ENCODE data around the gene ART5. TPM values are rescaled to one million over a fixed set of nuclear protein-coding genes. Genes with fewer than 3 reads are reported as not detected.
A peak's percentile ranks its signal among the peaks of the same experiment; 100 is the strongest.

ART5 gene
- total and polyA plus RNA-seq, 9 of the 15 experiments (the other 6 are each of a cell fraction or from before 2014, with no cell fraction given): 0.08 to 0.59 (median 0.33) TPM

DNA sequence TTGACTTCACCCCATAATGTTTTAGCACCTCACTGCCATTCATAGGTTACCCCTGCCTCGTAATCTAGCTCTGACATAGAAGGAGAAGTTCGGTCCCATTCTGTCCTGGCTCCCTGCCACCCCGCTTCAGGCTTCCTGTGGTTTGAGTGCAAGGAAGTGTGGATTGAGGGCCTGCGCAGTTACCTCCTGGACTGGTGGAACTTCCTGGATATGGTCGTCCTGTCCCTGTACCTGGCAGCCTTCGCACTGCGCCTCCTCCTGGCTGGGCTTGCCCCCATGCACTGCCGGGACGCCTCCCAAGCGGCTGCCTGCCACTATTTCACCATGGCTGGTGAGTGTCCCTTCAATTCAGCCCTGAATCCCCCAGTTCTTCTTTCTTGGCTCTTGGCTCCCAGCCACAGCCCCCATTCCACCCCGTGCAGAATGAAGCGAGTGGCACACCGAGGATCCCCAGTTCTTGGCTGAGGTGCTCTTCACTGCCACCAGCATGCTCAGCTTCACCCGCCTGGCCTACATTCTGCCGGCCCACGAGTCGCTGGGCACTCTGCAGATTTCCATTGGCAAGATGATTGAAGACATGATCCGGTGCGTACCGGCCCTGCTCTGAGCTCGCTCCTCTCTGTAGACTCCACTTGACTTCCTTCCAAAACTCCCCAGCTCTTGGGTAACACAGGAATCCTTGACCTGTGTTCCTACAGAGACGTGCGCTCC, 15.4 kb downstream of the ART5 start:
- intact Hi-C loops (cut with micrococcal nuclease) (no loop called here), in situ Hi-C loops (cut with MboI) (no loop called here)
- H2AFZ ChIP-seq (ENCODE audit: low read depth, low read length): peak overlapping the region; percentile 58
- H3K4me2 ChIP-seq (ENCODE audit: insufficient read depth, low read length): 0 out of 2 replicates have a peak overlapping the region, but pooled peaks have one; percentile 0
- DNase-seq (ENCODE audit: extremely low read depth in 1 of 4, low spot score in 3 of 4) (peak in 1 of 4 experiments; percentile 39), FAIRE-seq (no peak), ATAC-seq (peak; percentile 92)
- H3K9ac ChIP-seq (ENCODE audit: insufficient read depth in 1 of 2, low read depth in 2 of 2, low read length in 2 of 2): 0 out of 4 replicates have a peak overlapping the region, but pooled peaks of 1 of the 2 experiments have one; percentile 6
- CTCF ChIA-PET (ENCODE audit: low intra/inter-chr PET ratio): no interaction called here
- 48% methylated on average over 20 of the region's 23 CpGs for WGBS (ENCODE audit: insufficient coverage, low coverage, missing lambda C conversion rate)
- no peak overlapping the region for H3K4me3 ChIP-seq
- POLR2A ChIA-PET: interaction anchor here (1.0 kb wide), 1 partner anchor 8 kb away, joined by 3 read pairs; no protein-coding TSS in a partner anchor
- BruUV-seq (replicated peaks): no TSS peak
- peaks cover 0 to 5% of the 10 kb centered on the region in 2 experiments; a peak in 2 of 5 replicates for H3K4me1 ChIP-seq (replicated peaks in 1 of 2; ENCODE audit: control insufficient read depth in 2 of 2, insufficient read depth in 2 of 2, low read length in 2 of 2)
- no peak overlapping the region for H3K27ac ChIP-seq (ENCODE audit: extremely low read depth, low read depth, low read length)
- H4K20me1 ChIP-seq (replicated peaks; ENCODE audit: control insufficient read depth, insufficient read depth, low read length): no peaks in the 10 kb centered on the region
- no peaks in the 10 kb centered on the region for H3K9me3 ChIP-seq (replicated peaks; ENCODE audit: control insufficient read depth, insufficient read depth, low read depth, low read length)
- no peaks in the 10 kb centered on the region for H3K79me2 ChIP-seq (ENCODE audit: control insufficient read depth, insufficient read depth, low read length)
- no peaks in the 10 kb centered on the region for H3K9me1 ChIP-seq (ENCODE audit: control insufficient read depth, insufficient read depth, low read length)
- H3K36me3 ChIP-seq (ENCODE audit: control insufficient read depth, insufficient read depth, low read length): no peaks in the 10 kb centered on the region
- H3K27me3 ChIP-seq (ENCODE audit: control insufficient read depth in 2 of 2, insufficient read depth in 2 of 2, low read length in 2 of 2): peaks cover 0 to 5% of the 10 kb centered on the region in 2 experiments; a peak in 1 of 5 replicates
- TF ChIP-seq ADNP (tag; IDR thresholded peaks at IDR 0.05): no peak
- no peak for TF ChIP-seq SETDB1 (IDR thresholded peaks at IDR 0.05; ENCODE audit: low read length)
- TF ChIP-seq RAD21 (CRISPR knock-in tag; conservative IDR thresholded peaks at IDR 0.05 in 1 of 2, IDR thresholded peaks at IDR 0.05 in 1 of 2): peak in 1 of 2 experiments; percentile 25; a peak in 2 of 4 replicates
- TF ChIP-seq ZNF121 (CRISPR knock-in tag; conservative IDR thresholded peaks at IDR 0.05): no peak
- TF ChIP-seq, protein P1, sequence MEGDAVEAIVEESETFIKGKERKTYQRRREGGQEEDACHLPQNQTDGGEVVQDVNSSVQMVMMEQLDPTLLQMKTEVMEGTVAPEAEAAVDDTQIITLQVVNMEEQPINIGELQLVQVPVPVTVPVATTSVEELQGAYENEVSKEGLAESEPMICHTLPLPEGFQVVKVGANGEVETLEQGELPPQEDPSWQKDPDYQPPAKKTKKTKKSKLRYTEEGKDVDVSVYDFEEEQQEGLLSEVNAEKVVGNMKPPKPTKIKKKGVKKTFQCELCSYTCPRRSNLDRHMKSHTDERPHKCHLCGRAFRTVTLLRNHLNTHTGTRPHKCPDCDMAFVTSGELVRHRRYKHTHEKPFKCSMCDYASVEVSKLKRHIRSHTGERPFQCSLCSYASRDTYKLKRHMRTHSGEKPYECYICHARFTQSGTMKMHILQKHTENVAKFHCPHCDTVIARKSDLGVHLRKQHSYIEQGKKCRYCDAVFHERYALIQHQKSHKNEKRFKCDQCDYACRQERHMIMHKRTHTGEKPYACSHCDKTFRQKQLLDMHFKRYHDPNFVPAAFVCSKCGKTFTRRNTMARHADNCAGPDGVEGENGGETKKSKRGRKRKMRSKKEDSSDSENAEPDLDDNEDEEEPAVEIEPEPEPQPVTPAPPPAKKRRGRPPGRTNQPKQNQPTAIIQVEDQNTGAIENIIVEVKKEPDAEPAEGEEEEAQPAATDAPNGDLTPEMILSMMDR (IDR thresholded peaks at IDR 0.05 in 2 of 3, conservative IDR thresholded peaks at IDR 0.05 in 1 of 3; ENCODE audit: insufficient read depth in 2 of 3, low read depth in 1 of 3, low read length in 3 of 3): peak; percentile 39 to 60 (median 45); a peak in 4 of 6 replicates
- TF ChIP-seq, protein P2, sequence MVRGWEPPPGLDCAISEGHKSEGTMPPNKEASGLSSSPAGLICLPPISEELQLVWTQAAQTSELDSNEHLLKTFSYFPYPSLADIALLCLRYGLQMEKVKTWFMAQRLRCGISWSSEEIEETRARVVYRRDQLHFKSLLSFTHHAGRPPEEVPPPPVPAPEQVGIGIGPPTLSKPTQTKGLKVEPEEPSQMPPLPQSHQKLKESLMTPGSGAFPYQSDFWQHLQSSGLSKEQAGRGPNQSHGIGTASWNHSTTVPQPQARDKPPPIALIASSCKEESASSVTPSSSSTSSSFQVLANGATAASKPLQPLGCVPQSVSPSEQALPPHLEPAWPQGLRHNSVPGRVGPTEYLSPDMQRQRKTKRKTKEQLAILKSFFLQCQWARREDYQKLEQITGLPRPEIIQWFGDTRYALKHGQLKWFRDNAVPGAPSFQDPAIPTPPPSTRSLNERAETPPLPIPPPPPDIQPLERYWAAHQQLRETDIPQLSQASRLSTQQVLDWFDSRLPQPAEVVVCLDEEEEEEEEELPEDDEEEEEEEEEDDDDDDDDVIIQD (CRISPR knock-in tag; IDR thresholded peaks at IDR 0.05): no peak
- no peak for TF ChIP-seq ZSCAN32 (CRISPR knock-in tag; IDR thresholded peaks at IDR 0.05)
- TF ChIP-seq ZNF764 (CRISPR knock-in tag; IDR thresholded peaks at IDR 0.05; ENCODE audit: low read depth): 0 out of 2 replicates have a peak, but pooled peaks have one; percentile 48
- TF ChIP-seq, protein P3, sequence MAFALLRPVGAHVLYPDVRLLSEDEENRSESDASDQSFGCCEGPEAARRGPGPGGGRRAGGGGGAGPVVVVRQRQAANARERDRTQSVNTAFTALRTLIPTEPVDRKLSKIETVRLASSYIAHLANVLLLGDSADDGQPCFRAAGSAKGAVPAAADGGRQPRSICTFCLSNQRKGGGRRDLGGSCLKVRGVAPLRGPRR (CRISPR knock-in tag; IDR thresholded peaks at IDR 0.05): no peak
- TF ChIP-seq, protein P4, sequence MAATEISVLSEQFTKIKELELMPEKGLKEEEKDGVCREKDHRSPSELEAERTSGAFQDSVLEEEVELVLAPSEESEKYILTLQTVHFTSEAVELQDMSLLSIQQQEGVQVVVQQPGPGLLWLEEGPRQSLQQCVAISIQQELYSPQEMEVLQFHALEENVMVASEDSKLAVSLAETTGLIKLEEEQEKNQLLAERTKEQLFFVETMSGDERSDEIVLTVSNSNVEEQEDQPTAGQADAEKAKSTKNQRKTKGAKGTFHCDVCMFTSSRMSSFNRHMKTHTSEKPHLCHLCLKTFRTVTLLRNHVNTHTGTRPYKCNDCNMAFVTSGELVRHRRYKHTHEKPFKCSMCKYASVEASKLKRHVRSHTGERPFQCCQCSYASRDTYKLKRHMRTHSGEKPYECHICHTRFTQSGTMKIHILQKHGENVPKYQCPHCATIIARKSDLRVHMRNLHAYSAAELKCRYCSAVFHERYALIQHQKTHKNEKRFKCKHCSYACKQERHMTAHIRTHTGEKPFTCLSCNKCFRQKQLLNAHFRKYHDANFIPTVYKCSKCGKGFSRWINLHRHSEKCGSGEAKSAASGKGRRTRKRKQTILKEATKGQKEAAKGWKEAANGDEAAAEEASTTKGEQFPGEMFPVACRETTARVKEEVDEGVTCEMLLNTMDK (IDR thresholded peaks at IDR 0.05; ENCODE audit: borderline replicate concordance, insufficient read depth, low read depth, low read length, poor library complexity, severe bottlenecking): peak; percentile 28
- TF ChIP-seq MED1 (CRISPR knock-in tag; IDR thresholded peaks at IDR 0.05; ENCODE audit: borderline replicate concordance): no peak
- TF ChIP-seq MAFK (IDR thresholded peaks at IDR 0.05; ENCODE audit: low read length): no peak
- TF ChIP-seq SMC3 (conservative IDR thresholded peaks at IDR 0.05; ENCODE audit: insufficient read depth, low read depth, low read length): 0 out of 2 replicates have a peak, but pooled peaks have one; percentile 12
- no peak for TF ChIP-seq KDM1A (IDR thresholded peaks at IDR 0.05)
- 0 out of 2 replicates have a peak, but pooled peaks have one; percentile 31 for TF ChIP-seq NFIC (IDR thresholded peaks at IDR 0.05)
